HG02610 (cell line): ENCODE results near the gene ITGA6.
A peak's percentile ranks its signal among the peaks of the same experiment; 100 is the strongest.

ENCODE experiments used
- ATAC-seq: cut with Tn5 transposase; IDR thresholded peaks from one replicate; pipeline ENCODE4 v1.9.1; 2021; ENCODE audit warnings: mild to moderate bottlenecking, moderate library complexity; ENCODE audit not compliant: unreplicated experiment

ITGA6 gene

GRCh38 chr2:172415865-172416183, 11.6 kb upstream of the ITGA6 start:
- ATAC-seq: no peak

GRCh38 chr2:172416447-172417058, 10.8 kb upstream of the ITGA6 start:
- no peak for ATAC-seq

- no peak for ATAC-seq
These were observed 7.2 kb upstream of the ITGA6 start for GRCh38 chr2:172420216-172420615.

- ATAC-seq: no peak
These were observed 4.2 kb upstream of the ITGA6 start for GRCh38 chr2:172423160-172423559.

GRCh38 chr2:172425336-172425735, 2.0 kb upstream of the ITGA6 start:
- no peak for ATAC-seq

- ATAC-seq: no peak
These were observed 641 bp upstream of the ITGA6 start for GRCh38 chr2:172426635-172427255.

- no peak for ATAC-seq
These were observed 825 bp downstream of the ITGA6 start for GRCh38 chr2:172427990-172428831.

GRCh38 chr2:172428832-172429210, 1.4 kb downstream of the ITGA6 start:
- no peak for ATAC-seq

GRCh38 chr2:172429301-172429968, 2.0 kb downstream of the ITGA6 start:
- ATAC-seq: no peak

GRCh38 chr2:172430027-172430426, 2.6 kb downstream of the ITGA6 start:
- ATAC-seq: no peak

GRCh38 chr2:172430678-172431077, 3.3 kb downstream of the ITGA6 start:
- ATAC-seq: no peak

GRCh38 chr2:172431463-172431862, 4.1 kb downstream of the ITGA6 start:
- ATAC-seq: no peak

- ATAC-seq: no peak
These were observed 4.6 kb downstream of the ITGA6 start for GRCh38 chr2:172431993-172432392.

GRCh38 chr2:172433144-172433543, 5.8 kb downstream of the ITGA6 start:
- no peak for ATAC-seq

GRCh38 chr2:172434821-172435605, 7.6 kb downstream of the ITGA6 start:
- ATAC-seq: no peak

- no peak for ATAC-seq
These were observed 8.2 kb downstream of the ITGA6 start for GRCh38 chr2:172435606-172435911.

- no peak for ATAC-seq
These were observed 9.5 kb downstream of the ITGA6 start for GRCh38 chr2:172436889-172437288.

GRCh38 chr2:172437419-172438341, 10.3 kb downstream of the ITGA6 start:
- ATAC-seq: peak; percentile 70

GRCh38 chr2:172438741-172439508, 11.5 kb downstream of the ITGA6 start:
- no peak for ATAC-seq
